Hepatocyte (in vitro differentiated cells): ENCODE results near the gene MYL6.

ENCODE experiments used
- EZH2 ChIP-seq: fragments of 200-600 bp; sonication (generic); IDR thresholded peaks from 2 replicates; pipeline ENCODE4 v1.6.1; 2016; ENCODE audit warnings: antibody characterized with exemption, mild to moderate bottlenecking, borderline replicate concordance
- TF ChIP-seq, protein P1 (sequence below): fragments of 200-600 bp; sonication (generic); IDR thresholded peaks from 2 replicates; pipeline ENCODE4 v1.5.1; 2016; ENCODE audit warnings: antibody characterized with exemption, mild to moderate bottlenecking; ENCODE audit not compliant: poor library complexity

DNA sequence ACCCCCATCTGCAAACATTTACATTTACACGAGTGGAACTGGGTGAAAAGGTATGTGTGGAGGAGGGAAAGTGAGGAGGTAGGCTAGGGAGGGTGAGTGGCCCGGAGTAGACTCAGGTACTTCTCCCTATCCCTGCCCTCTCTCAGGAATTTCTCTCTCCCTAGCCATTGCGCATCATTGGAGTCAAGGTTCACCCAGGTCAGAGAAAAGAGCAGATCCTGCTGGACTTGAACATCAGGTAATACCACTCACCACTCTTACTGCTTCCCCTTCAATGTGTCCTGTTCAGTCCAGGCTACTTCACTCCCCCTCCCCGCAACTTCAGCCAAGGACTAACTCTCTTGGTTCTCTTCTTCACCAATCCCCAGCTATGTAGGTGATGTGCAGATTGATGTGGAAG is 27.3 kb upstream of the MYL6 start:
- TF ChIP-seq EZH2: no peak
- TF ChIP-seq, protein P1, sequence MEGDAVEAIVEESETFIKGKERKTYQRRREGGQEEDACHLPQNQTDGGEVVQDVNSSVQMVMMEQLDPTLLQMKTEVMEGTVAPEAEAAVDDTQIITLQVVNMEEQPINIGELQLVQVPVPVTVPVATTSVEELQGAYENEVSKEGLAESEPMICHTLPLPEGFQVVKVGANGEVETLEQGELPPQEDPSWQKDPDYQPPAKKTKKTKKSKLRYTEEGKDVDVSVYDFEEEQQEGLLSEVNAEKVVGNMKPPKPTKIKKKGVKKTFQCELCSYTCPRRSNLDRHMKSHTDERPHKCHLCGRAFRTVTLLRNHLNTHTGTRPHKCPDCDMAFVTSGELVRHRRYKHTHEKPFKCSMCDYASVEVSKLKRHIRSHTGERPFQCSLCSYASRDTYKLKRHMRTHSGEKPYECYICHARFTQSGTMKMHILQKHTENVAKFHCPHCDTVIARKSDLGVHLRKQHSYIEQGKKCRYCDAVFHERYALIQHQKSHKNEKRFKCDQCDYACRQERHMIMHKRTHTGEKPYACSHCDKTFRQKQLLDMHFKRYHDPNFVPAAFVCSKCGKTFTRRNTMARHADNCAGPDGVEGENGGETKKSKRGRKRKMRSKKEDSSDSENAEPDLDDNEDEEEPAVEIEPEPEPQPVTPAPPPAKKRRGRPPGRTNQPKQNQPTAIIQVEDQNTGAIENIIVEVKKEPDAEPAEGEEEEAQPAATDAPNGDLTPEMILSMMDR: no peak
